Measurements from ENCODE around the gene ARMC7. TPM values are rescaled to one million over a fixed set of nuclear protein-coding genes. Genes with fewer than 3 reads are reported as not detected.

ARMC7 gene
- total and polyA plus RNA-seq, 2 of the 13 experiments (the other 11 are each of a cell fraction or from before 2014, with no cell fraction given): 3.9 to 4.2 TPM

GRCh38 chr17:75087558-75088453, 22.0 kb upstream of the ARMC7 start, which contains the start of gene SLC16A5 (continued):
- TF ChIP-seq, protein P1, sequence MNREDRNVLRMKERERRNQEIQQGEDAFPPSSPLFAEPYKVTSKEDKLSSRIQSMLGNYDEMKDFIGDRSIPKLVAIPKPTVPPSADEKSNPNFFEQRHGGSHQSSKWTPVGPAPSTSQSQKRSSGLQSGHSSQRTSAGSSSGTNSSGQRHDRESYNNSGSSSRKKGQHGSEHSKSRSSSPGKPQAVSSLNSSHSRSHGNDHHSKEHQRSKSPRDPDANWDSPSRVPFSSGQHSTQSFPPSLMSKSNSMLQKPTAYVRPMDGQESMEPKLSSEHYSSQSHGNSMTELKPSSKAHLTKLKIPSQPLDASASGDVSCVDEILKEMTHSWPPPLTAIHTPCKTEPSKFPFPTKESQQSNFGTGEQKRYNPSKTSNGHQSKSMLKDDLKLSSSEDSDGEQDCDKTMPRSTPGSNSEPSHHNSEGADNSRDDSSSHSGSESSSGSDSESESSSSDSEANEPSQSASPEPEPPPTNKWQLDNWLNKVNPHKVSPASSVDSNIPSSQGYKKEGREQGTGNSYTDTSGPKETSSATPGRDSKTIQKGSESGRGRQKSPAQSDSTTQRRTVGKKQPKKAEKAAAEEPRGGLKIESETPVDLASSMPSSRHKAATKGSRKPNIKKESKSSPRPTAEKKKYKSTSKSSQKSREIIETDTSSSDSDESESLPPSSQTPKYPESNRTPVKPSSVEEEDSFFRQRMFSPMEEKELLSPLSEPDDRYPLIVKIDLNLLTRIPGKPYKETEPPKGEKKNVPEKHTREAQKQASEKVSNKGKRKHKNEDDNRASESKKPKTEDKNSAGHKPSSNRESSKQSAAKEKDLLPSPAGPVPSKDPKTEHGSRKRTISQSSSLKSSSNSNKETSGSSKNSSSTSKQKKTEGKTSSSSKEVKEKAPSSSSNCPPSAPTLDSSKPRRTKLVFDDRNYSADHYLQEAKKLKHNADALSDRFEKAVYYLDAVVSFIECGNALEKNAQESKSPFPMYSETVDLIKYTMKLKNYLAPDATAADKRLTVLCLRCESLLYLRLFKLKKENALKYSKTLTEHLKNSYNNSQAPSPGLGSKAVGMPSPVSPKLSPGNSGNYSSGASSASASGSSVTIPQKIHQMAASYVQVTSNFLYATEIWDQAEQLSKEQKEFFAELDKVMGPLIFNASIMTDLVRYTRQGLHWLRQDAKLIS (CRISPR knock-in tag; IDR thresholded peaks at IDR 0.05): no peak
- TF ChIP-seq HHEX (CRISPR knock-in tag; IDR thresholded peaks at IDR 0.05): no peak
- TF ChIP-seq ZNF792 (CRISPR knock-in tag; IDR thresholded peaks at IDR 0.05): peak; percentile 36; the same call in 1 of the 2 replicates
- peak; percentile 63; the same call in 1 of the 2 replicates for TF ChIP-seq NKX3-1 (CRISPR knock-in tag; IDR thresholded peaks at IDR 0.05)
- TF ChIP-seq, protein P2, sequence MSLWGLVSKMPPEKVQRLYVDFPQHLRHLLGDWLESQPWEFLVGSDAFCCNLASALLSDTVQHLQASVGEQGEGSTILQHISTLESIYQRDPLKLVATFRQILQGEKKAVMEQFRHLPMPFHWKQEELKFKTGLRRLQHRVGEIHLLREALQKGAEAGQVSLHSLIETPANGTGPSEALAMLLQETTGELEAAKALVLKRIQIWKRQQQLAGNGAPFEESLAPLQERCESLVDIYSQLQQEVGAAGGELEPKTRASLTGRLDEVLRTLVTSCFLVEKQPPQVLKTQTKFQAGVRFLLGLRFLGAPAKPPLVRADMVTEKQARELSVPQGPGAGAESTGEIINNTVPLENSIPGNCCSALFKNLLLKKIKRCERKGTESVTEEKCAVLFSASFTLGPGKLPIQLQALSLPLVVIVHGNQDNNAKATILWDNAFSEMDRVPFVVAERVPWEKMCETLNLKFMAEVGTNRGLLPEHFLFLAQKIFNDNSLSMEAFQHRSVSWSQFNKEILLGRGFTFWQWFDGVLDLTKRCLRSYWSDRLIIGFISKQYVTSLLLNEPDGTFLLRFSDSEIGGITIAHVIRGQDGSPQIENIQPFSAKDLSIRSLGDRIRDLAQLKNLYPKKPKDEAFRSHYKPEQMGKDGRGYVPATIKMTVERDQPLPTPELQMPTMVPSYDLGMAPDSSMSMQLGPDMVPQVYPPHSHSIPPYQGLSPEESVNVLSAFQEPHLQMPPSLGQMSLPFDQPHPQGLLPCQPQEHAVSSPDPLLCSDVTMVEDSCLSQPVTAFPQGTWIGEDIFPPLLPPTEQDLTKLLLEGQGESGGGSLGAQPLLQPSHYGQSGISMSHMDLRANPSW (CRISPR knock-in tag; IDR thresholded peaks at IDR 0.05; ENCODE audit: borderline replicate concordance): no peak
- TF ChIP-seq IKZF1 (IDR thresholded peaks at IDR 0.05): no peak
- TF ChIP-seq, protein P3, sequence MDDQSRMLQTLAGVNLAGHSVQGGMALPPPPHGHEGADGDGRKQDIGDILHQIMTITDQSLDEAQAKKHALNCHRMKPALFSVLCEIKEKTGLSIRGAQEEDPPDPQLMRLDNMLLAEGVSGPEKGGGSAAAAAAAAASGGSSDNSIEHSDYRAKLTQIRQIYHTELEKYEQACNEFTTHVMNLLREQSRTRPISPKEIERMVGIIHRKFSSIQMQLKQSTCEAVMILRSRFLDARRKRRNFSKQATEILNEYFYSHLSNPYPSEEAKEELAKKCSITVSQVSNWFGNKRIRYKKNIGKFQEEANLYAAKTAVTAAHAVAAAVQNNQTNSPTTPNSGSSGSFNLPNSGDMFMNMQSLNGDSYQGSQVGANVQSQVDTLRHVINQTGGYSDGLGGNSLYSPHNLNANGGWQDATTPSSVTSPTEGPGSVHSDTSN (CRISPR knock-in tag; IDR thresholded peaks at IDR 0.05; ENCODE audit: borderline replicate concordance): 0 out of 2 replicates have a peak, but pooled peaks have one; percentile 7
- no peak for TF ChIP-seq PHB2 (IDR thresholded peaks at IDR 0.05; ENCODE audit: partially characterized antibody)
- TF ChIP-seq ZFP82 (CRISPR knock-in tag; IDR thresholded peaks at IDR 0.05; ENCODE audit: borderline replicate concordance): no peak; the same call in 1 of the 2 replicates
- TF ChIP-seq ZNF205 (CRISPR knock-in tag; IDR thresholded peaks at IDR 0.05): 0 out of 2 replicates have a peak, but pooled peaks have one; percentile 15
- TF ChIP-seq, protein P4, sequence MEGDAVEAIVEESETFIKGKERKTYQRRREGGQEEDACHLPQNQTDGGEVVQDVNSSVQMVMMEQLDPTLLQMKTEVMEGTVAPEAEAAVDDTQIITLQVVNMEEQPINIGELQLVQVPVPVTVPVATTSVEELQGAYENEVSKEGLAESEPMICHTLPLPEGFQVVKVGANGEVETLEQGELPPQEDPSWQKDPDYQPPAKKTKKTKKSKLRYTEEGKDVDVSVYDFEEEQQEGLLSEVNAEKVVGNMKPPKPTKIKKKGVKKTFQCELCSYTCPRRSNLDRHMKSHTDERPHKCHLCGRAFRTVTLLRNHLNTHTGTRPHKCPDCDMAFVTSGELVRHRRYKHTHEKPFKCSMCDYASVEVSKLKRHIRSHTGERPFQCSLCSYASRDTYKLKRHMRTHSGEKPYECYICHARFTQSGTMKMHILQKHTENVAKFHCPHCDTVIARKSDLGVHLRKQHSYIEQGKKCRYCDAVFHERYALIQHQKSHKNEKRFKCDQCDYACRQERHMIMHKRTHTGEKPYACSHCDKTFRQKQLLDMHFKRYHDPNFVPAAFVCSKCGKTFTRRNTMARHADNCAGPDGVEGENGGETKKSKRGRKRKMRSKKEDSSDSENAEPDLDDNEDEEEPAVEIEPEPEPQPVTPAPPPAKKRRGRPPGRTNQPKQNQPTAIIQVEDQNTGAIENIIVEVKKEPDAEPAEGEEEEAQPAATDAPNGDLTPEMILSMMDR (CRISPR knock-in tag; IDR thresholded peaks at IDR 0.05): no peak
- no peak for TF ChIP-seq NCOA5 (CRISPR knock-in tag; IDR thresholded peaks at IDR 0.05)
- no peak for TF ChIP-seq RFX1 (IDR thresholded peaks at IDR 0.05)
- no peak for TF ChIP-seq SRSF9 (IDR thresholded peaks at IDR 0.05; ENCODE audit: borderline replicate concordance, insufficient read depth, low read depth, low read length, poor library complexity, severe bottlenecking)
- no peak for TF ChIP-seq TBX3 (IDR thresholded peaks at IDR 0.05; ENCODE audit: borderline replicate concordance)
- TF ChIP-seq ZNF432 (CRISPR knock-in tag; IDR thresholded peaks at IDR 0.05; ENCODE audit: borderline replicate concordance): no peak
- TF ChIP-seq, protein P5, sequence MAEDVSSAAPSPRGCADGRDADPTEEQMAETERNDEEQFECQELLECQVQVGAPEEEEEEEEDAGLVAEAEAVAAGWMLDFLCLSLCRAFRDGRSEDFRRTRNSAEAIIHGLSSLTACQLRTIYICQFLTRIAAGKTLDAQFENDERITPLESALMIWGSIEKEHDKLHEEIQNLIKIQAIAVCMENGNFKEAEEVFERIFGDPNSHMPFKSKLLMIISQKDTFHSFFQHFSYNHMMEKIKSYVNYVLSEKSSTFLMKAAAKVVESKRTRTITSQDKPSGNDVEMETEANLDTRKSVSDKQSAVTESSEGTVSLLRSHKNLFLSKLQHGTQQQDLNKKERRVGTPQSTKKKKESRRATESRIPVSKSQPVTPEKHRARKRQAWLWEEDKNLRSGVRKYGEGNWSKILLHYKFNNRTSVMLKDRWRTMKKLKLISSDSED (CRISPR knock-in tag; IDR thresholded peaks at IDR 0.05): no peak
- no peak for TF ChIP-seq ZNF788 (CRISPR knock-in tag; IDR thresholded peaks at IDR 0.05; ENCODE audit: borderline replicate concordance)
